Subcutaneous adipose tissue (tissue), 4 donors: ENCODE results near the gene TFF2. TPM values are rescaled to one million over a fixed set of nuclear protein-coding genes. Genes with fewer than 3 reads are reported as not detected.

Experiments used
- CTCF ChIP-seq: fragments of 450-650 bp; IDR thresholded peaks from one replicate; pipeline ENCODE4 v1.5.1; 2016; ENCODE audit warnings: low read depth, mild to moderate bottlenecking, control low read depth, antibody characterized with exemption, moderate library complexity
- total RNA-seq, 4 donors: library from RNA; depleted of rRNA; stranded (reverse); fragments of >200 nt; gene quantifications; one replicate each; pipeline ENCODE4 v1.1.0, GENCODE V29; 2016

The TFF2 gene
- total RNA-seq, 4 donors from 2014 or later, result not detected

- no peak for TF ChIP-seq CTCF
These were observed 45.1 kb downstream of the TFF2 start for GRCh38 chr21:42305707-42306147.

- TF ChIP-seq CTCF, result no peak
These were observed 46.0 kb downstream of the TFF2 start for GRCh38 chr21:42304556-42305454.

- no peak for TF ChIP-seq CTCF
These were observed 47.4 kb downstream of the TFF2 start for GRCh38 chr21:42303443-42303842.

GRCh38 chr21:42302794-42303193, 48.0 kb downstream of the TFF2 start:
- TF ChIP-seq CTCF, result no peak

- TF ChIP-seq CTCF, result no peak
These were observed 48.6 kb downstream of the TFF2 start for GRCh38 chr21:42302076-42302650.

GRCh38 chr21:42301371-42302075, 49.3 kb downstream of the TFF2 start:
- TF ChIP-seq CTCF, result no peak

- no peak for TF ChIP-seq CTCF
These were observed 49.8 kb downstream of the TFF2 start for GRCh38 chr21:42300956-42301355.
